Measurements from ENCODE around the gene SH3RF2.

Gene SH3RF2

DNA sequence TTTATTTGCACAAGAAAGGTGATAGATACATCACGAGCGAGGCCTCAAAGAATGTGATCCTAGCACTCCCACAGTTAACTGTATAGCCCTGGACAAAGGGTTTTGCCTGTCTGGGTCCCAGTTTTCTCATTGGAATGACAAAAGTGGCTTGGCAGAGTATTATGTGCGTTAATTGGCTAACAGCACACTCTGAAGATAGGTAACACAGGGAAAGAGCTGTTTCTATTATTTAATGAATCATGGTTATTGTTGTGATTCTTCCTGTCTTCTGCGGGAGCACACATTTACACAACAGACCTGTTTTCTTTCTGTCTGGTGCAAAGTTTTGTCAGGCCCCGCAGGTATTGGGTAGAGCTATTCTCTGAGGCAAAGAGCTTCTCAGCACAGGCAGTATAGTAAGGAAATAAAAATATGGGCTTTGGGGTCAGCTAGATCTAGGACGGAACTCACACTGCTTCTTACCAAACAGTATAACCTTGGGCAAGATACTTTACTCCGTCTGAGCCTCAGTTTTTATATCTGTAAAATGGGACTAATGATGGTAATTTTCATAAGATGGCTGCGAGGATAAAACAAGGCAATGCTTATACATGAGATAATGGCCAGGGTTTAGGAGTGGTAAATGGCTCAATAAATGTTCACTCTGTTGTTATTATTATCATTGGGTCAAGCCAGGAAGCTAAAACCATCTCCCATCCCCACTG lies 90.1 kb downstream of the SH3RF2 start (continued):
- TF ChIP-seq, protein P1, sequence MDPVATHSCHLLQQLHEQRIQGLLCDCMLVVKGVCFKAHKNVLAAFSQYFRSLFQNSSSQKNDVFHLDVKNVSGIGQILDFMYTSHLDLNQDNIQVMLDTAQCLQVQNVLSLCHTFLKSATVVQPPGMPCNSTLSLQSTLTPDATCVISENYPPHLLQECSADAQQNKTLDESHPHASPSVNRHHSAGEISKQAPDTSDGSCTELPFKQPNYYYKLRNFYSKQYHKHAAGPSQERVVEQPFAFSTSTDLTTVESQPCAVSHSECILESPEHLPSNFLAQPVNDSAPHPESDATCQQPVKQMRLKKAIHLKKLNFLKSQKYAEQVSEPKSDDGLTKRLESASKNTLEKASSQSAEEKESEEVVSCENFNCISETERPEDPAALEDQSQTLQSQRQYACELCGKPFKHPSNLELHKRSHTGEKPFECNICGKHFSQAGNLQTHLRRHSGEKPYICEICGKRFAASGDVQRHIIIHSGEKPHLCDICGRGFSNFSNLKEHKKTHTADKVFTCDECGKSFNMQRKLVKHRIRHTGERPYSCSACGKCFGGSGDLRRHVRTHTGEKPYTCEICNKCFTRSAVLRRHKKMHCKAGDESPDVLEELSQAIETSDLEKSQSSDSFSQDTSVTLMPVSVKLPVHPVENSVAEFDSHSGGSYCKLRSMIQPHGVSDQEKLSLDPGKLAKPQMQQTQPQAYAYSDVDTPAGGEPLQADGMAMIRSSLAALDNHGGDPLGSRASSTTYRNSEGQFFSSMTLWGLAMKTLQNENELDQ (tag by site-specific recombination; IDR thresholded peaks at IDR 0.05; ENCODE audit: low read depth), result no peak
- TF ChIP-seq, protein P2, sequence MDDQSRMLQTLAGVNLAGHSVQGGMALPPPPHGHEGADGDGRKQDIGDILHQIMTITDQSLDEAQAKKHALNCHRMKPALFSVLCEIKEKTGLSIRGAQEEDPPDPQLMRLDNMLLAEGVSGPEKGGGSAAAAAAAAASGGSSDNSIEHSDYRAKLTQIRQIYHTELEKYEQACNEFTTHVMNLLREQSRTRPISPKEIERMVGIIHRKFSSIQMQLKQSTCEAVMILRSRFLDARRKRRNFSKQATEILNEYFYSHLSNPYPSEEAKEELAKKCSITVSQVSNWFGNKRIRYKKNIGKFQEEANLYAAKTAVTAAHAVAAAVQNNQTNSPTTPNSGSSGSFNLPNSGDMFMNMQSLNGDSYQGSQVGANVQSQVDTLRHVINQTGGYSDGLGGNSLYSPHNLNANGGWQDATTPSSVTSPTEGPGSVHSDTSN (CRISPR knock-in tag; IDR thresholded peaks at IDR 0.05), result no peak
- TF ChIP-seq ZNF707 (tag by site-specific recombination; IDR thresholded peaks at IDR 0.05) (no peak), ZNF169 (tag by site-specific recombination; IDR thresholded peaks at IDR 0.05) (no peak), ZNF404 (tag by site-specific recombination; IDR thresholded peaks at IDR 0.05) (no peak)
- TF ChIP-seq, protein P3, sequence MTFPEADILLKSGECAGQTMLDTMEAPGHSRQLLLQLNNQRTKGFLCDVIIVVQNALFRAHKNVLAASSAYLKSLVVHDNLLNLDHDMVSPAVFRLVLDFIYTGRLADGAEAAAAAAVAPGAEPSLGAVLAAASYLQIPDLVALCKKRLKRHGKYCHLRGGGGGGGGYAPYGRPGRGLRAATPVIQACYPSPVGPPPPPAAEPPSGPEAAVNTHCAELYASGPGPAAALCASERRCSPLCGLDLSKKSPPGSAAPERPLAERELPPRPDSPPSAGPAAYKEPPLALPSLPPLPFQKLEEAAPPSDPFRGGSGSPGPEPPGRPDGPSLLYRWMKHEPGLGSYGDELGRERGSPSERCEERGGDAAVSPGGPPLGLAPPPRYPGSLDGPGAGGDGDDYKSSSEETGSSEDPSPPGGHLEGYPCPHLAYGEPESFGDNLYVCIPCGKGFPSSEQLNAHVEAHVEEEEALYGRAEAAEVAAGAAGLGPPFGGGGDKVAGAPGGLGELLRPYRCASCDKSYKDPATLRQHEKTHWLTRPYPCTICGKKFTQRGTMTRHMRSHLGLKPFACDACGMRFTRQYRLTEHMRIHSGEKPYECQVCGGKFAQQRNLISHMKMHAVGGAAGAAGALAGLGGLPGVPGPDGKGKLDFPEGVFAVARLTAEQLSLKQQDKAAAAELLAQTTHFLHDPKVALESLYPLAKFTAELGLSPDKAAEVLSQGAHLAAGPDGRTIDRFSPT (tag by site-specific recombination; IDR thresholded peaks at IDR 0.05), result no peak

DNA sequence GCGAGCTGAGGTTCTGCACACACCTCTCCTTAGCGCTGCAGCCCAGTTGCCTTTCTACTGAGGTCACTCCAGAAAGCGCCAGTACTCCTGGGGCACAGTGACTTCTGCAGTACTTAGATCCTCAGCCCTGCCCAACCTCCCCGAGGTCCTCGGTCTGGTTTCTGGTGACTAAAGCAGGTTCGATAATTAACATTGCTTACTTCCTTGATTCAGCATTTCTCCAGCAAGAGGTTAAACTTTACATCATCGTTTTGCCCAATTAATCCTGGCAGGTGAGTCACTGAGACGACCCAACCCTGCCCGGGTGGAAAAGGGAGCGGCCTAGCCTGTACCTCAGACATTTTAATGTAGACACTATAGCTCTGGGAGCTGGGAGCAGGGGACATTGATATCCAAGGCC lies 91.4 kb downstream of the SH3RF2 start:
- CTCF ChIA-PET, result interaction anchor here (1.6 kb wide), 1 partner anchor 13 kb away, joined by 5 read pairs; no protein-coding TSS in a partner anchor
- Histone ChIP-seq H3K4me3 (ENCODE audit: low read depth, low read length) (no peak overlapping the region), H3K4me1 (ENCODE audit: control insufficient read depth, insufficient read depth, low read length) (no peaks in the 10 kb centered on the region), H3K9me3 (ENCODE audit: control insufficient read depth, insufficient read depth, low read depth, low read length) (no peaks in the 10 kb centered on the region), H3K36me3 (ENCODE audit: control insufficient read depth in 2 of 2, insufficient read depth in 1 of 2, low read length in 2 of 2) (no peaks in the 10 kb centered on the region), H3K27ac (ENCODE audit: extremely low read depth, low read depth, low read length) (no peak overlapping the region)
- TF ChIP-seq ZNF610 (tag by site-specific recombination; IDR thresholded peaks at IDR 0.05; ENCODE audit: borderline replicate concordance) (no peak), KLF8 (tag by site-specific recombination; IDR thresholded peaks at IDR 0.05) (no peak), ZNF548 (tag by site-specific recombination; IDR thresholded peaks at IDR 0.05) (no peak), ZSCAN16 (tag by site-specific recombination; IDR thresholded peaks at IDR 0.05) (no peak), ZNF629 (tag by site-specific recombination; IDR thresholded peaks at IDR 0.05) (0 out of 2 replicates have a peak, but pooled peaks have one; percentile 39), KLF10 (tag by site-specific recombination; IDR thresholded peaks at IDR 0.05) (no peak), ZNF843 (tag by site-specific recombination; IDR thresholded peaks at IDR 0.05) (no peak), ZNF221 (tag by site-specific recombination; IDR thresholded peaks at IDR 0.05; ENCODE audit: borderline replicate concordance) (no peak), ZNF169 (tag by site-specific recombination; IDR thresholded peaks at IDR 0.05) (no peak), ZNF544 (tag by site-specific recombination; IDR thresholded peaks at IDR 0.05) (no peak), ZNF626 (tag by site-specific recombination; IDR thresholded peaks at IDR 0.05) (no peak), ZNF561 (tag by site-specific recombination; IDR thresholded peaks at IDR 0.05; ENCODE audit: borderline replicate concordance) (no peak)
- TF ChIP-seq, protein P4, sequence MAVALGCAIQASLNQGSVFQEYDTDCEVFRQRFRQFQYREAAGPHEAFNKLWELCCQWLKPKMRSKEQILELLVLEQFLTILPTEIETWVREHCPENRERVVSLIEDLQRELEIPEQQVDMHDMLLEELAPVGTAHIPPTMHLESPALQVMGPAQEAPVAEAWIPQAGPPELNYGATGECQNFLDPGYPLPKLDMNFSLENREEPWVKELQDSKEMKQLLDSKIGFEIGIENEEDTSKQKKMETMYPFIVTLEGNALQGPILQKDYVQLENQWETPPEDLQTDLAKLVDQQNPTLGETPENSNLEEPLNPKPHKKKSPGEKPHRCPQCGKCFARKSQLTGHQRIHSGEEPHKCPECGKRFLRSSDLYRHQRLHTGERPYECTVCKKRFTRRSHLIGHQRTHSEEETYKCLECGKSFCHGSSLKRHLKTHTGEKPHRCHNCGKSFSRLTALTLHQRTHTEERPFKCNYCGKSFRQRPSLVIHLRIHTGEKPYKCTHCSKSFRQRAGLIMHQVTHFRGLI (tag by site-specific recombination; IDR thresholded peaks at IDR 0.05), result peak; percentile 39; the same call in 1 of the 2 replicates
- TF ChIP-seq, protein P5, sequence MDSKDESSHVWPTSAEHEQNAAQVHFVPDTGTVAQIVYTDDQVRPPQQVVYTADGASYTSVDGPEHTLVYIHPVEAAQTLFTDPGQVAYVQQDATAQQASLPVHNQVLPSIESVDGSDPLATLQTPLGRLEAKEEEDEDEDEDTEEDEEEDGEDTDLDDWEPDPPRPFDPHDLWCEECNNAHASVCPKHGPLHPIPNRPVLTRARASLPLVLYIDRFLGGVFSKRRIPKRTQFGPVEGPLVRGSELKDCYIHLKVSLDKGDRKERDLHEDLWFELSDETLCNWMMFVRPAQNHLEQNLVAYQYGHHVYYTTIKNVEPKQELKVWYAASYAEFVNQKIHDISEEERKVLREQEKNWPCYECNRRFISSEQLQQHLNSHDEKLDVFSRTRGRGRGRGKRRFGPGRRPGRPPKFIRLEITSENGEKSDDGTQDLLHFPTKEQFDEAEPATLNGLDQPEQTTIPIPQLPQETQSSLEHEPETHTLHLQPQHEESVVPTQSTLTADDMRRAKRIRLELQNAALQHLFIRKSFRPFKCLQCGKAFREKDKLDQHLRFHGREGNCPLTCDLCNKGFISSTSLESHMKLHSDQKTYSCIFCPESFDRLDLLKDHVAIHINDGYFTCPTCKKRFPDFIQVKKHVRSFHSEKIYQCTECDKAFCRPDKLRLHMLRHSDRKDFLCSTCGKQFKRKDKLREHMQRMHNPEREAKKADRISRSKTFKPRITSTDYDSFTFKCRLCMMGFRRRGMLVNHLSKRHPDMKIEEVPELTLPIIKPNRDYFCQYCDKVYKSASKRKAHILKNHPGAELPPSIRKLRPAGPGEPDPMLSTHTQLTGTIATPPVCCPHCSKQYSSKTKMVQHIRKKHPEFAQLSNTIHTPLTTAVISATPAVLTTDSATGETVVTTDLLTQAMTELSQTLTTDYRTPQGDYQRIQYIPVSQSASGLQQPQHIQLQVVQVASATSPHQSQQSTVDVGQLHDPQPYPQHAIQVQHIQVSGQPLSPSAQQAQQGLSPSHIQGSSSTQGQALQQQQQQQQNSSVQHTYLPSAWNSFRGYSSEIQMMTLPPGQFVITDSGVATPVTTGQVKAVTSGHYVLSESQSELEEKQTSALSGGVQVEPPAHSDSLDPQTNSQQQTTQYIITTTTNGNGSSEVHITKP (tag by site-specific recombination; IDR thresholded peaks at IDR 0.05), result peak; percentile 37; the same call in 1 of the 2 replicates
- POLR2A ChIA-PET, result no interaction called here

Measured in HEK293 (cell line).